ENCODE data around the gene DLX1. TPM values are rescaled to one million over a fixed set of nuclear protein-coding genes. Genes with fewer than 3 reads are reported as not detected.
"Not testable (repeated sequence)": the region's sequence is repeated elsewhere in the genome, so short reads cannot be mapped to it uniquely, and the experiment has no call there.

Gene DLX1
- total RNA-seq, 4 donors from 2014 or later = 0.16 TPM; not detected in 3

GRCh38 chr2:172065111-172065510, 20.2 kb upstream of the DLX1 start:
- no peak for ATAC-seq
- no peaks in the 10 kb centered on the region for H3K27me3 ChIP-seq
- intact Hi-C loops (cut with DNase I; ENCODE audit: low total_unique reads) (no loop called here), in situ Hi-C loops (cut with MboI; ENCODE audit: low sequenced_read_pairs in 4 of 4) (no loop called here)
- DNase-seq = no peak
- no peak overlapping the region for H3K27ac ChIP-seq
- no peaks in the 10 kb centered on the region for H3K9me3 ChIP-seq
- H3K36me3 ChIP-seq = no peaks in the 10 kb centered on the region
- TF ChIP-seq, protein P1, sequence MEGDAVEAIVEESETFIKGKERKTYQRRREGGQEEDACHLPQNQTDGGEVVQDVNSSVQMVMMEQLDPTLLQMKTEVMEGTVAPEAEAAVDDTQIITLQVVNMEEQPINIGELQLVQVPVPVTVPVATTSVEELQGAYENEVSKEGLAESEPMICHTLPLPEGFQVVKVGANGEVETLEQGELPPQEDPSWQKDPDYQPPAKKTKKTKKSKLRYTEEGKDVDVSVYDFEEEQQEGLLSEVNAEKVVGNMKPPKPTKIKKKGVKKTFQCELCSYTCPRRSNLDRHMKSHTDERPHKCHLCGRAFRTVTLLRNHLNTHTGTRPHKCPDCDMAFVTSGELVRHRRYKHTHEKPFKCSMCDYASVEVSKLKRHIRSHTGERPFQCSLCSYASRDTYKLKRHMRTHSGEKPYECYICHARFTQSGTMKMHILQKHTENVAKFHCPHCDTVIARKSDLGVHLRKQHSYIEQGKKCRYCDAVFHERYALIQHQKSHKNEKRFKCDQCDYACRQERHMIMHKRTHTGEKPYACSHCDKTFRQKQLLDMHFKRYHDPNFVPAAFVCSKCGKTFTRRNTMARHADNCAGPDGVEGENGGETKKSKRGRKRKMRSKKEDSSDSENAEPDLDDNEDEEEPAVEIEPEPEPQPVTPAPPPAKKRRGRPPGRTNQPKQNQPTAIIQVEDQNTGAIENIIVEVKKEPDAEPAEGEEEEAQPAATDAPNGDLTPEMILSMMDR (IDR thresholded peaks at IDR 0.05 in 4 of 5, conservative IDR thresholded peaks at IDR 0.05 in 1 of 5) = no peak
- no peak for TF ChIP-seq POLR2A (IDR thresholded peaks at IDR 0.05)
- no peak overlapping the region for H3K4me3 ChIP-seq
- H3K4me1 ChIP-seq = no peaks in the 10 kb centered on the region

DNA sequence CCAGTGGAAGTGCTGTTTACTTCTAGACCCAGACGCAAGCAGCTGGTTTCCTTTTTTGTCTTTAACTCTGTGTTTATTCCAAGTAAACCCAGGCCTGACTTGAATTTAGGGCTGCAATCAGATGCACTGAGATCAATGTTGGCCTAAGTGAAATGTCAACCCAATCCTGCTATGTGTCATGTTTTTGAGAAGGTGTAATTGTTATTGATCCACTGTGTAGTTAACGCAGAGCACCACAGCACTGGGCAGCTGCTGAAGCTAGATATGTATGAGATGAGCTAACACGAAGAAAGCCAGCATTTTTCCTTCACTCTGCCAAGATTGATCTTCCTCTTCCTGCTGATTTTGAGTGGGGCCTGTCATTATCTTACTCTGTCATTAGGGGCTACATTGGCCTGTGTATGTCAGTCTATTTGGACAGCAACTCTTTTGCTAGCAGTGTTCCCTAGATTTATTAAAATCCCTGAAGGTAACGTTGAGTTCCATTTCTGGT, 18.9 kb upstream of the DLX1 start:
- Histone ChIP-seq H3K27me3 (no peaks in the 10 kb centered on the region), H3K4me1 (no peaks in the 10 kb centered on the region), H3K4me3 (no peak overlapping the region), H3K27ac (no peak overlapping the region), H3K9me3 (no peaks in the 10 kb centered on the region), H3K36me3 (no peaks in the 10 kb centered on the region)
- intact Hi-C loops (cut with DNase I; ENCODE audit: low total_unique reads) = no loop called here
- ATAC-seq (no peak), DNase-seq (no peak)
- in situ Hi-C loops (cut with MboI; ENCODE audit: low sequenced_read_pairs in 4 of 4) = no loop called here
- TF ChIP-seq POLR2A (IDR thresholded peaks at IDR 0.05) = no peak
- TF ChIP-seq, protein P1 (IDR thresholded peaks at IDR 0.05 in 4 of 5, conservative IDR thresholded peaks at IDR 0.05 in 1 of 5) = no peak

DNA sequence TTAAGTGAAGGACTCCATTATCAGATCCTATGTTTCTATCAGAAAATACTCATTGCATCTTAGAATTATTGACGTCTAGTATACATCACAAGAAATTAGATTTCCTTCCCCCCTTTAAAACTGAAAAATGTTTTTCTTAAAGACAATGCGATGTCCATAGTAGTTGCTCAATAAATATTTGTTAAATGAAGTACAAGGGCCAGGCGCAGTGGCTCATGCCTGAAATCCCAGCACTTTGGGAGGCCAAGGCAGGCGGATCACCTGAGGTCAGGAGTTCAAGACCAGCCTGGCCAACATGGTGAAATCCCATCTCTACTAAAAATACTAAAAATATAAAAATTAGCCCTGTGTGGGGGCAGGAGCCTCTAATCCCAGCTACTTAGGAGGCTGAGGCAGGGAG, 17.4 kb upstream of the DLX1 start:
- intact Hi-C loops (cut with DNase I; ENCODE audit: low total_unique reads); in situ Hi-C loops (cut with MboI; ENCODE audit: low sequenced_read_pairs in 4 of 4); ATAC-seq; H3K9me3 ChIP-seq; H3K36me3 ChIP-seq; H3K4me3 ChIP-seq; H3K27ac ChIP-seq; H3K4me1 ChIP-seq; DNase-seq; H3K27me3 ChIP-seq: not testable (repeated sequence)

DNA sequence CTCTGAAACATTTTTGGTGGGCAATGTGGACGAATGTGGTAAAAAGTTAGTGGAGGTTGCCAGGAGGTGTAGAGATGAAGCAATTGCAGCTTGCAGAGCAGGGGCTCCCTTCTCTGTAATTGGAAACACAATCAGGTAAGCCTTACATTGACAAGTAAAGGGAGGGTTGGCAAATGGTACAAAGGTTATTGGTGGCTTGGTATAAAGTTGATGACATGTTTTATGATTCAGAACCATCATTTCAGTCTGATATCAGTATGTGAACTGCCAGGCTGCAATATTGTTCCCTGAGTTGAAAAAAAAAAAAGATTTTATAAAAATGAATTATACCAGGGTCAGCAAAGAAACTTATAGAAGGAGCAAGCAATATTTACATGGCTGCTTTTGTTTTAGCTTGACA, 14.4 kb upstream of the DLX1 start:
- no peaks in the 10 kb centered on the region for H3K36me3 ChIP-seq
- no peaks in the 10 kb centered on the region for H3K4me1 ChIP-seq
- intact Hi-C loops (cut with DNase I; ENCODE audit: low total_unique reads) = no loop called here
- no peak for ATAC-seq
- in situ Hi-C loops (cut with MboI; ENCODE audit: low sequenced_read_pairs in 4 of 4) = no loop called here
- no peak for TF ChIP-seq POLR2A (IDR thresholded peaks at IDR 0.05)
- TF ChIP-seq, protein P1 (IDR thresholded peaks at IDR 0.05 in 4 of 5, conservative IDR thresholded peaks at IDR 0.05 in 1 of 5) = no peak
- no peak overlapping the region for H3K27ac ChIP-seq
- no peaks in the 10 kb centered on the region for H3K27me3 ChIP-seq
- no peaks in the 10 kb centered on the region for H3K9me3 ChIP-seq
- H3K4me3 ChIP-seq = no peak overlapping the region
- no peak for DNase-seq

DNA sequence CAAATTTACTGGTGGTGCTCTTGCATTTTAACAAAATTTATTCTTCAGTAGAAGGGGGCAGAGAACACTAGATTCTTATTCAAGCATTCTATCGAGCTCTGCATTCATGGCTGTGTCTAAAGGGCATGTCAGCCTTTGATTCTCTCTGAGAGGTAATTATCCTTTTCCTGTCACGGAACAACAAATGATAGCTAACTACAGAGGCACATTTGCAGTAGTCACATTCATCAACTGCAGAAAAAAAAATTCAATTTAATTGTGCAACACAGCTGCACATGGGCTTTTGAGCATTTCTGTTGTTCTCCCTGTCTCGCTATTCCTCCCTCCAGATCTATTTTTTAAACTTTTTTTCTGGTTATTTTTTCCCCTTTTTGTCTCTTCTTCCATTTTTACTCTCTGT, 13.0 kb upstream of the DLX1 start:
- Histone ChIP-seq H3K27ac (no peak overlapping the region), H3K9me3 (no peaks in the 10 kb centered on the region), H3K4me3 (no peak overlapping the region), H3K4me1 (no peaks in the 10 kb centered on the region), H3K27me3 (no peaks in the 10 kb centered on the region), H3K36me3 (no peaks in the 10 kb centered on the region)
- in situ Hi-C loops (cut with MboI; ENCODE audit: low sequenced_read_pairs in 4 of 4) = no loop called here
- intact Hi-C loops (cut with DNase I; ENCODE audit: low total_unique reads) = no loop called here
- ATAC-seq (no peak), DNase-seq (no peak)
- TF ChIP-seq POLR2A (IDR thresholded peaks at IDR 0.05) = no peak
- TF ChIP-seq, protein P1 (IDR thresholded peaks at IDR 0.05 in 4 of 5, conservative IDR thresholded peaks at IDR 0.05 in 1 of 5) = no peak
